ENCODE measurements around the gene SRRD.

Gene SRRD

GRCh38 chr22:26453812-26454500 lies 29.7 kb upstream of the SRRD start:
- no peak for DNase-seq

GRCh38 chr22:26457661-26458272 lies 25.9 kb upstream of the SRRD start:
- DNase-seq: no peak

- no peak for DNase-seq
Measured at GRCh38 chr22:26460202-26460601, 23.5 kb upstream of the SRRD start.

GRCh38 chr22:26461188-26461810 lies 22.4 kb upstream of the SRRD start:
- DNase-seq: peak; percentile 60

- no peak for DNase-seq
Measured at GRCh38 chr22:26462051-26462450, 21.6 kb upstream of the SRRD start.

GRCh38 chr22:26462641-26463040 lies 21.0 kb upstream of the SRRD start:
- DNase-seq: no peak

- DNase-seq: no peak
Measured at GRCh38 chr22:26463101-26463661, 20.5 kb upstream of the SRRD start.

GRCh38 chr22:26463688-26464087 lies 20.0 kb upstream of the SRRD start:
- no peak for DNase-seq

- no peak for DNase-seq
Measured at GRCh38 chr22:26464312-26464711, 19.4 kb upstream of the SRRD start.

- no peak for DNase-seq
Measured at GRCh38 chr22:26466196-26466595, 17.5 kb upstream of the SRRD start.

GRCh38 chr22:26470807-26471206 lies 12.9 kb upstream of the SRRD start:
- no peak for DNase-seq

GRCh38 chr22:26471522-26471921 lies 12.2 kb upstream of the SRRD start:
- no peak for DNase-seq

GRCh38 chr22:26474682-26475081 lies 9.0 kb upstream of the SRRD start:
- DNase-seq: no peak

GRCh38 chr22:26476705-26477340 lies 6.9 kb upstream of the SRRD start:
- no peak for DNase-seq

GRCh38 chr22:26477341-26477731 lies 6.3 kb upstream of the SRRD start:
- DNase-seq: no peak

GRCh38 chr22:26479043-26479791 lies 4.5 kb upstream of the SRRD start:
- no peak for DNase-seq

GRCh38 chr22:26479792-26480610 lies 3.7 kb upstream of the SRRD start:
- no peak for DNase-seq

- DNase-seq: no peak
Measured at GRCh38 chr22:26480611-26480932, 3.1 kb upstream of the SRRD start.

GRCh38 chr22:26481112-26481693 lies 2.5 kb upstream of the SRRD start:
- no peak for DNase-seq

GRCh38 chr22:26481694-26482093 lies 2.0 kb upstream of the SRRD start:
- no peak for DNase-seq

- no peak for DNase-seq
Measured at GRCh38 chr22:26482161-26482560, 1.5 kb upstream of the SRRD start.

- no peak for DNase-seq
Measured at GRCh38 chr22:26483043-26483438, 636 bp upstream of the SRRD start.
